GM18867 (cell line): ENCODE results near the gene ACACB.
"Not testable (repeated sequence)": the region's sequence is repeated elsewhere in the genome, so short reads cannot be mapped to it uniquely, and the experiment has no call there.

Experiments used
- ATAC-seq: cut with Tn5 transposase; IDR thresholded peaks from one replicate; pipeline ENCODE4 v1.9.1; 2021; ENCODE audit warnings: mild to moderate bottlenecking, moderate library complexity; ENCODE audit not compliant: unreplicated experiment

Gene ACACB

GRCh38 chr12:109170324-109170723, 53.9 kb downstream of the ACACB start:
- ATAC-seq = no peak

- not testable (repeated sequence) for ATAC-seq
These were observed 56.4 kb downstream of the ACACB start for GRCh38 chr12:109172787-109173186.

GRCh38 chr12:109173443-109174240, 57.3 kb downstream of the ACACB start:
- no peak for ATAC-seq

- no peak for ATAC-seq
These were observed 58.1 kb downstream of the ACACB start for GRCh38 chr12:109174468-109174867.

GRCh38 chr12:109178532-109178931, 62.1 kb downstream of the ACACB start:
- no peak for ATAC-seq

- no peak for ATAC-seq
These were observed 63.5 kb downstream of the ACACB start for GRCh38 chr12:109179927-109180326.

- no peak for ATAC-seq
These were observed 65.9 kb downstream of the ACACB start for GRCh38 chr12:109182041-109182839.

- ATAC-seq = no peak
These were observed 69.1 kb downstream of the ACACB start for GRCh38 chr12:109185441-109185840.

- no peak for ATAC-seq
These were observed 70.7 kb downstream of the ACACB start for GRCh38 chr12:109186993-109187653.

- ATAC-seq = no peak
These were observed 71.8 kb downstream of the ACACB start for GRCh38 chr12:109188108-109188712.

- no peak for ATAC-seq
These were observed 72.9 kb downstream of the ACACB start for GRCh38 chr12:109189291-109189690.

GRCh38 chr12:109191621-109192250, 75.3 kb downstream of the ACACB start:
- ATAC-seq = no peak

- no peak for ATAC-seq
These were observed 76.0 kb downstream of the ACACB start for GRCh38 chr12:109192358-109192757.

GRCh38 chr12:109193896-109194295, 77.5 kb downstream of the ACACB start:
- ATAC-seq = no peak

GRCh38 chr12:109196332-109196731, 79.9 kb downstream of the ACACB start:
- ATAC-seq = no peak

GRCh38 chr12:109197327-109197726, 80.9 kb downstream of the ACACB start:
- ATAC-seq = no peak

- ATAC-seq = no peak
These were observed 82.9 kb downstream of the ACACB start for GRCh38 chr12:109199324-109199723.

GRCh38 chr12:109200825-109201495, 84.6 kb downstream of the ACACB start:
- no peak for ATAC-seq

GRCh38 chr12:109201496-109201885, 85.1 kb downstream of the ACACB start:
- ATAC-seq = no peak

- ATAC-seq = no peak
These were observed 86.4 kb downstream of the ACACB start for GRCh38 chr12:109202770-109203169.
